Stimulated activated naive CD4-positive, alpha-beta T cell (primary cell): ENCODE data around the gene SLC39A9.
"Not testable (repeated sequence)": the region's sequence is repeated elsewhere in the genome, so short reads cannot be mapped to it uniquely, and the experiment has no call there.

ENCODE experiments used
- DNase-seq, 6 experiments: peaks; one replicate each; lab custom pipeline; 2025; lab: John Stamatoyannopoulos, UW

SLC39A9 gene

GRCh38 chr14:69476824-69477450, 78.4 kb downstream of the SLC39A9 start:
- DNase-seq = not testable (repeated sequence)

GRCh38 chr14:69478055-69478454, 79.6 kb downstream of the SLC39A9 start:
- DNase-seq = not testable (repeated sequence)

- DNase-seq = no peak
Measured at GRCh38 chr14:69479696-69480095, 81.2 kb downstream of the SLC39A9 start.

- no peak for DNase-seq
Measured at GRCh38 chr14:69480136-69480535, 81.6 kb downstream of the SLC39A9 start.

GRCh38 chr14:69481815-69482568, 83.5 kb downstream of the SLC39A9 start:
- DNase-seq = no peak

GRCh38 chr14:69483765-69484443, 85.4 kb downstream of the SLC39A9 start:
- DNase-seq = no peak

- no peak for DNase-seq
Measured at GRCh38 chr14:69484444-69485314, 86.2 kb downstream of the SLC39A9 start, which contains the start of gene PLEKHD1. TSS of gene PLEKHD1 (plus strand) at chr14:69484728. CDS start at chr14:69484966, 238 bp downstream.

- no peak for DNase-seq
Measured at GRCh38 chr14:69485315-69485660, 86.8 kb downstream of the SLC39A9 start.

- DNase-seq = no peak
Measured at GRCh38 chr14:69485701-69486100, 87.2 kb downstream of the SLC39A9 start.

- no peak for DNase-seq
Measured at GRCh38 chr14:69487226-69487625, 88.7 kb downstream of the SLC39A9 start.

GRCh38 chr14:69487771-69488170, 89.3 kb downstream of the SLC39A9 start:
- DNase-seq = no peak

GRCh38 chr14:69489495-69489894, 91.0 kb downstream of the SLC39A9 start:
- DNase-seq = no peak

GRCh38 chr14:69490219-69490918, 91.9 kb downstream of the SLC39A9 start:
- no peak for DNase-seq

- no peak for DNase-seq
Measured at GRCh38 chr14:69491193-69491592, 92.7 kb downstream of the SLC39A9 start.

GRCh38 chr14:69493038-69493437, 94.5 kb downstream of the SLC39A9 start:
- no peak for DNase-seq

GRCh38 chr14:69493791-69494190, 95.3 kb downstream of the SLC39A9 start:
- no peak for DNase-seq

- DNase-seq = no peak
Measured at GRCh38 chr14:69495341-69495921, 96.9 kb downstream of the SLC39A9 start.

GRCh38 chr14:69497866-69498265, 99.4 kb downstream of the SLC39A9 start:
- DNase-seq = not testable (repeated sequence)

GRCh38 chr14:69498286-69498685, 99.8 kb downstream of the SLC39A9 start:
- not testable (repeated sequence) for DNase-seq

GRCh38 chr14:69499436-69499835, 100.9 kb downstream of the SLC39A9 start:
- DNase-seq = no peak

GRCh38 chr14:69500096-69500495, 101.6 kb downstream of the SLC39A9 start:
- DNase-seq = no peak
